GM12878 (cell line): ENCODE data around the gene MMP27. TPM values are rescaled to one million over a fixed set of nuclear protein-coding genes. Genes with fewer than 3 reads are reported as not detected.

Source experiments
- ATAC-seq: fragments of 200-7000 bp; cut with Tn5 transposase; 3 replicates; pipeline ENCODE4 v1.9.1; 2020; ENCODE audit warnings: mild to moderate bottlenecking, moderate library complexity
- BruUV-seq: library from RNA; stranded (reverse); fragments of 400-500 nt; replicated peaks from 2 replicates; lab custom pipeline; 2021; lab: Mats Ljungman, UMichigan
- CTCF ChIA-PET: fragments of 300-600 bp; sonication (Branson Sonifier 250); formaldehyde crosslinking; extraction: SDS; loops from one replicate; lab custom pipeline; 2021; ENCODE audit warnings: inconsistent platforms; lab: Yijun Ruan, JAX
- POLR2A ChIA-PET: fragments of 350-600 bp; formaldehyde crosslinking; extraction: SDS; loops from one replicate; lab custom pipeline; 2021; ENCODE audit warnings: inconsistent platforms; lab: Charles Lee
- RAD21 ChIA-PET: fragments of 300-600 bp; sonication (Branson Sonifier 250); formaldehyde crosslinking; loops from one replicate; lab custom pipeline; 2023; ENCODE audit warnings: antibody characterized with exemption; ENCODE audit not compliant: unreplicated experiment; lab: Charles Lee
- SMC1A ChIA-PET: fragments of 300-600 bp; sonication (Branson Sonifier 250); formaldehyde crosslinking; loops from one replicate; lab custom pipeline; 2023; ENCODE audit not compliant: unreplicated experiment, uncharacterized antibody; lab: Charles Lee
- DNase-seq: peaks from one replicate; pipeline ENCODE4 v3.0.0-alpha.2; 2011; ENCODE audit warnings: low read depth, low spot score
- FAIRE-seq: peaks from 3 replicates; lab custom pipeline; 2011; peaks lifted over from hg19 to GRCh38; lab: Jason Lieb, UNC
- H2AFZ ChIP-seq: 2 replicates; pipeline ENCODE4 v1.6.0; 2011; ENCODE audit warnings: low read depth, low read length, control low read depth; ENCODE audit not compliant: control insufficient read depth
- H3K27ac ChIP-seq: 2 replicates; pipeline ENCODE4 v1.5.1; 2011; ENCODE audit warnings: control low read depth; ENCODE audit not compliant: control insufficient read depth, insufficient read depth
- H3K27me3 ChIP-seq, 2 experiments: replicated peaks in 1 of 2; 2 replicates each; pipeline versions ENCODE4 v1.6.0 to v1.6.1; 2011; ENCODE audit warnings: low read length in 1 of 2; ENCODE audit not compliant: control insufficient read depth in 2 of 2, insufficient read depth in 2 of 2
- H3K36me3 ChIP-seq, 2 experiments: 2 replicates each; pipeline ENCODE4 v1.5.1; 2011; ENCODE audit warnings: low read length in 1 of 2; ENCODE audit not compliant: control insufficient read depth in 2 of 2, insufficient read depth in 2 of 2
- H3K4me1 ChIP-seq: 2 replicates; pipeline ENCODE4 v1.6.1; 2011; ENCODE audit warnings: mild to moderate bottlenecking, low read length, moderate library complexity, mixed read lengths; ENCODE audit not compliant: control insufficient read depth, insufficient read depth
- H3K4me2 ChIP-seq: 2 replicates; pipeline ENCODE4 v1.6.0; 2011; ENCODE audit warnings: control low read depth; ENCODE audit not compliant: control insufficient read depth, insufficient read depth
- H3K4me3 ChIP-seq: fragments of 200-600 bp; sonication (generic); 2 replicates; pipeline ENCODE4 v1.5.1; 2016
- H3K79me2 ChIP-seq: 2 replicates; pipeline ENCODE4 v1.6.0; 2011; ENCODE audit warnings: low read length; ENCODE audit not compliant: control insufficient read depth, insufficient read depth
- H3K9ac ChIP-seq: 2 replicates; pipeline ENCODE4 v1.8.0; 2011; ENCODE audit warnings: low read length, control low read depth, mixed read lengths; ENCODE audit not compliant: control insufficient read depth, insufficient read depth
- H3K9me3 ChIP-seq: replicated peaks from 3 replicates; pipeline ENCODE4 v1.5.1; 2011; ENCODE audit warnings: mild to moderate bottlenecking, low read length; ENCODE audit not compliant: control insufficient read depth, insufficient read depth
- H4K20me1 ChIP-seq: 2 replicates; pipeline ENCODE4 v1.6.0; 2011; ENCODE audit not compliant: control insufficient read depth, insufficient read depth
- ETV6 ChIP-seq, 2 experiments: fragments of 450-650 bp in 1 of 2; IDR thresholded peaks in 1 of 2; conservative IDR thresholded peaks in 1 of 2; 2 replicates each; pipeline ENCODE4 v1.6.1; 2014; ENCODE audit warnings: antibody characterized with exemption in 1 of 2, borderline replicate concordance in 1 of 2, low read depth in 1 of 2, mild to moderate bottlenecking in 1 of 2, moderate library complexity in 1 of 2
- HDGF ChIP-seq: fragments of 450-650 bp; IDR thresholded peaks from 2 replicates; pipeline ENCODE4 v1.6.1; 2016; ENCODE audit warnings: antibody characterized with exemption
- JUND ChIP-seq: IDR thresholded peaks from 2 replicates; pipeline ENCODE4 v1.6.1; 2012; ENCODE audit warnings: low read depth, mild to moderate bottlenecking, low read length, improper control_type of control experiment, moderate library complexity
- TCF12 ChIP-seq: IDR thresholded peaks from 2 replicates; pipeline ENCODE4 v1.6.1; 2011; ENCODE audit warnings: low read depth, mild to moderate bottlenecking, low read length
- whole genome bisulfite sequencing: methylation state at CpG from one replicate; pipeline ENCODE4 v1.1.6; 2016; ENCODE audit warnings: low lambda C conversion rate; ENCODE audit not compliant: insufficient replicate concordance, insufficient coverage; ENCODE audit errors: missing lambda C conversion rate; 5-methylcytosine and 5-hydroxymethylcytosine counted together
- in situ Hi-C: fragments of 300-500 bp; cut with MboI; formaldehyde crosslinking; loops from 9 replicates; pipeline ENCODE4 v1.14.3; 2018; ENCODE audit warnings: mixed read lengths
- intact Hi-C: fragments of 100-400 bp; cut with micrococcal nuclease; formaldehyde crosslinking; loops from one replicate; pipeline ENCODE4 v1.14.2; 2022; ENCODE audit not compliant: unreplicated experiment
- polyA plus RNA-seq, 11 experiments: library from polyadenylated mRNA; depleted of rRNA in 4 of 11; unstranded in 6 of 11; stranded (reverse) in 5 of 11; fragments of >200 nt; fragmentation: Nextera tagmentation in 4 of 11; fragmentation: Illumina TruSeq in 1 of 11; extraction: Ambion mirVana in 4 of 11; extraction: Trizol in 1 of 11; gene quantifications; 1 replicate in 1 of 11; 2 replicates in 10 of 11; pipeline versions ENCODE4 v1.2.1 to v1.2.3, GENCODE V29; 2011 to 2016; ENCODE audit warnings: inconsistent platforms in 2 of 11, missing spikeins in 2 of 11, low read depth in 1 of 11
- total RNA-seq, 4 experiments: library from RNA; depleted of rRNA in 3 of 4; stranded (reverse); fragments of >200 nt in 3 of 4; fragmentation: Illumina TruSeq in 1 of 4; extraction: Trizol in 1 of 4; gene quantifications; 2 replicates each; pipeline versions ENCODE4 v1.2.1 to v1.2.3, GENCODE V29; 2013 to 2021
- TF ChIP-seq, protein P1 (sequence below): fragments of 450-650 bp; IDR thresholded peaks from 2 replicates; pipeline ENCODE4 v1.6.1; 2017; ENCODE audit warnings: mild to moderate bottlenecking, low read depth, inconsistent platforms; ENCODE audit not compliant: poor library complexity, severe bottlenecking

Gene MMP27
- total and polyA plus RNA-seq, 10 of the 15 experiments (the other 5 are each of a cell fraction or from before 2014, with no cell fraction given), result not detected

DNA sequence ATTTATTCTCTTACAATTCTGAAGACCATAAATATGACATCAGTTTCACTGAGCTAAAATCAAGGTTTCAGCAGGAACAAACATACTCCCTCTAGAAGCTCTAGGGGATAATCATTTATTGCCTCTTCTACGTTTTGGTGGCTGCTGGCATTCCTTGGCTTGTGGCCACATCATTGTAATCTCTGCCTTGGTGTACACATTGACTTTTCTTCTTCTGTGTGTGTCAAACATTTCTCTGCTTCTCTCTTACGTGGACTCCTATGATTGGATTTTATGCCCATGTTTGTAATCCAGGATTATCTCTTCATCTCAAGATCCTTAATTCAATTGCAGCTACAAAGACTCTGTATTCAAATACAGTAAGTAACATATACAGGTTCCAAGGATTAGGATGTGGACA lies 50.0 kb downstream of the MMP27 start:
- in situ Hi-C loops, result loop anchor here (25.0 kb wide), 1 partner anchor 793 kb away; no protein-coding TSS in a partner anchor
- SMC1A ChIA-PET, result interaction anchor here (1.7 to 2.1 kb wide), 2 partner anchors 10 to 42 kb away, joined by 6 to 12 read pairs; no protein-coding TSS in a partner anchor

GRCh38 chr11:102654761-102655160 lies 50.8 kb downstream of the MMP27 start:
- no peaks in the 10 kb centered on the region for H3K4me1 ChIP-seq
- H3K9ac ChIP-seq, result no peak overlapping the region
- H3K9me3 ChIP-seq, result no peaks in the 10 kb centered on the region; the same call in 2 of the 3 replicates
- DNase-seq, result no peak
- H3K36me3 ChIP-seq, result no peaks in the 10 kb centered on the region
- H3K4me3 ChIP-seq, result no peak overlapping the region
- no peak for FAIRE-seq
- no peaks in the 10 kb centered on the region for H4K20me1 ChIP-seq
- 47% methylated on average over 1 of the region's 1 CpG for WGBS
- H3K27me3 ChIP-seq, result no peaks in the 10 kb centered on the region; a peak in 2 of 4 replicates
- POLR2A ChIA-PET, result no interaction called here
- RAD21 ChIA-PET, result no interaction called here
- no peak for ATAC-seq
- BruUV-seq, result no TSS peak
- SMC1A ChIA-PET, result interaction anchor here (1.7 to 2.1 kb wide), 2 partner anchors 11 to 41 kb away, joined by 6 to 12 read pairs; no protein-coding TSS in a partner anchor
- CTCF ChIA-PET, result interaction anchor here (0.7 to 3.5 kb wide), 4 partner anchors 12 to 159 kb away, joined by 3 to 17 read pairs (median 3); no protein-coding TSS in a partner anchor
- in situ Hi-C loops (loop anchor here (25.0 kb wide), 1 partner anchor 792 kb away; no protein-coding TSS in a partner anchor), intact Hi-C loops (no loop called here)
- no peak overlapping the region for H3K4me2 ChIP-seq
- TF ChIP-seq JUND (no peak), HDGF (no peak)
- H3K27ac ChIP-seq, result no peak overlapping the region
- H2AFZ ChIP-seq, result no peak overlapping the region
- H3K79me2 ChIP-seq, result no peaks in the 10 kb centered on the region

More for the DNA sequence above, 50.0 kb downstream of the MMP27 start:
- DNase-seq (no peak), FAIRE-seq (no peak), ATAC-seq (no peak)
- BruUV-seq, result no TSS peak
- no peak overlapping the region for H3K9ac ChIP-seq
- no peak overlapping the region for H3K4me2 ChIP-seq
- H3K9me3 ChIP-seq, result no peaks in the 10 kb centered on the region; the same call in 2 of the 3 replicates
- 0% methylated on average over 2 of the region's 2 CpGs for WGBS
- no peak overlapping the region for H3K4me3 ChIP-seq
- no peaks in the 10 kb centered on the region for H3K79me2 ChIP-seq
- H2AFZ ChIP-seq, result no peak overlapping the region
- intact Hi-C loops, result no loop called here
- TF ChIP-seq TCF12 (no peak), ETV6 (conservative IDR thresholded peaks at IDR 0.05 in 1 of 2, IDR thresholded peaks at IDR 0.05 in 1 of 2; ENCODE audit: borderline replicate concordance in 1 of 2, low read depth in 1 of 2) (no peak)
- TF ChIP-seq, protein P1, sequence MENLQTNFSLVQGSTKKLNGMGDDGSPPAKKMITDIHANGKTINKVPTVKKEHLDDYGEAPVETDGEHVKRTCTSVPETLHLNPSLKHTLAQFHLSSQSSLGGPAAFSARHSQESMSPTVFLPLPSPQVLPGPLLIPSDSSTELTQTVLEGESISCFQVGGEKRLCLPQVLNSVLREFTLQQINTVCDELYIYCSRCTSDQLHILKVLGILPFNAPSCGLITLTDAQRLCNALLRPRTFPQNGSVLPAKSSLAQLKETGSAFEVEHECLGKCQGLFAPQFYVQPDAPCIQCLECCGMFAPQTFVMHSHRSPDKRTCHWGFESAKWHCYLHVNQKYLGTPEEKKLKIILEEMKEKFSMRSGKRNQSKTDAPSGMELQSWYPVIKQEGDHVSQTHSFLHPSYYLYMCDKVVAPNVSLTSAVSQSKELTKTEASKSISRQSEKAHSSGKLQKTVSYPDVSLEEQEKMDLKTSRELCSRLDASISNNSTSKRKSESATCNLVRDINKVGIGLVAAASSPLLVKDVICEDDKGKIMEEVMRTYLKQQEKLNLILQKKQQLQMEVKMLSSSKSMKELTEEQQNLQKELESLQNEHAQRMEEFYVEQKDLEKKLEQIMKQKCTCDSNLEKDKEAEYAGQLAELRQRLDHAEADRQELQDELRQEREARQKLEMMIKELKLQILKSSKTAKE, result no peak
- H4K20me1 ChIP-seq, result no peaks in the 10 kb centered on the region
- no peak overlapping the region for H3K27ac ChIP-seq
- ChIA-PET POLR2A (no interaction called here), CTCF (interaction anchor here (0.9 to 3.5 kb wide), 3 partner anchors 11 to 160 kb away, joined by 3 to 17 read pairs (median 3); no protein-coding TSS in a partner anchor), RAD21 (no interaction called here)
- no peaks in the 10 kb centered on the region for H3K4me1 ChIP-seq
- no peaks in the 10 kb centered on the region; a peak in 2 of 4 replicates for H3K27me3 ChIP-seq
- H3K36me3 ChIP-seq, result no peaks in the 10 kb centered on the region
